ENCODE data around the gene GFOD1.
"Not testable (repeated sequence)": the region's sequence is repeated elsewhere in the genome, so short reads cannot be mapped to it uniquely, and the experiment has no call there.

GFOD1 gene

GRCh38 chr6:13511913-13512717 lies 24.7 kb upstream of the GFOD1 start:
- DNase-seq, result no peak

DNA sequence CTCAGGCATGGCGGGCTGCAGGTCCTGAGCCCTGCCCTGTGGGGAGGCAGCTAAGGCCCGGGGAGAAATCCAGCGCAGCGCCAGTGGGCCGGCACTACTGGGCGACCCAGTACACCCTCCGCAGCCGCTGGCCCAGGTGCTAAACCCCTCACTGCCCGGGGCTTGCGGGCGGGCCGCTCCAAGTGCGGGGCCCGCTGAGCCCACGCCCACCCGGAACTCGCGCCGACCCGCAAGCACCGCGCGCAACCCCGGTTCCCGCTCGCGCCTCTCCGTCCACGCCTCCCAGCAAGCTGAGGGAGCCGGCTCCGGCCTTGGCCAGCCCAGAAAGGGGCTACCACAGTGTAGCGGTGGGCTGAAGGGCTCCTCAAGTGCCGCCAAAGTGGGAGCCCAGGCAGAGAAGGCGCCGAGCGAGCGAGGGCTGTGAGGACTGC lies 23.8 kb upstream of the GFOD1 start:
- not testable (repeated sequence) for DNase-seq

GRCh38 chr6:13510433-13510832 lies 23.0 kb upstream of the GFOD1 start:
- DNase-seq, result not testable (repeated sequence)

- no peak for DNase-seq
These were observed 21.6 kb upstream of the GFOD1 start for GRCh38 chr6:13508711-13509705.

- DNase-seq, result no peak
These were observed 20.0 kb upstream of the GFOD1 start for GRCh38 chr6:13507306-13507860.

DNA sequence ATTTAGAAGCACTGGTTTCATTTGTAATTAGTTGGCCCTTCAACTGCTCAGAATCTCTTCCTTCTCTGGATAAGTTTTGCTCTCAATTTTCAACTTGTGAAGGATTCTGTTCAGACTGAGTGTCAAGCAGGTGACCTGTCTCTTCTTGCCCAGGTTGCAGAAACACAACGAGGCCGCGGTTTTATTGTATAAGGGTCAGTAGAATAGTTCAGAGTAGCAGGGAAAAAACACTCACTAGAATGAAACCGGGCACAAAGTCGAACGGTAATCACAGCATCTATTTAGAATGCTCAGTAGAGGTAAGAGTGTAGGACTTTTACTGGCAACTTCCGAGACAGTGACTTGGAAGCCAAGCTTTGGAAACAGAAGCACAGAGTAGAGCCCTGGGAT lies 17.9 kb upstream of the GFOD1 start:
- DNase-seq, result no peak

- DNase-seq, result no peak
These were observed 17.4 kb upstream of the GFOD1 start for GRCh38 chr6:13504611-13505344.

GRCh38 chr6:13500915-13501314 lies 13.5 kb upstream of the GFOD1 start:
- DNase-seq, result no peak

- DNase-seq, result no peak
These were observed 12.9 kb upstream of the GFOD1 start for GRCh38 chr6:13500264-13500663.

DNA sequence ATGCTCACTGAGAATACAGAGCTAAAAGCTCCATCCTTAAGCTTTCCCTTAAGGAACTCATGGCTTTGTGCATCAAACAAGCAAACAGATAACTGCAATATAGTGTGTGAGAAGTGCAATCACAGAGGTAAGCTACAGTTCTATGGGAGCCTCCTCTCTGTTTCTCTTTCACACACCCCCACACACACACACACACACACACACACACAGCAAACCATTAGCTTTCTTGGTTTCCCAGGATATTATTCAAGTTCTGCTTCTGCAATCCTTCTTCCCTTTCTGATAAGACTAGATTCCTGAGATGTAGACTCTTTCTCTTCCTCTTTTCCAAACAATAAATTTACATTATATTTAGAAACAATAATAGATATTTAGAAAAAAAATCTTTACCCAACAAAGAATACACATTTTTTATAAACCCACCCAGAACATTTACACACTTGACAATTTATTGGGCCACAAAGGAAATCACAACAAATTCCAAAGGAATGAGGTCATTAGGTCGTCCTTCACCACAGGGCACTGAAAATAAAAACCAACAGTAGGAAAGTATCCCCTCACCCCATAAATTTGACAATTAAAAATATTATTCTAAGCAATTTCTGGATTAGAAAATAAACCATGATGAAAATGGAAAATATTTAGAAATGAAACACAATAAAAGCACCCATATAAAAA lies 9.3 kb upstream of the GFOD1 start:
- DNase-seq, result no peak

DNA sequence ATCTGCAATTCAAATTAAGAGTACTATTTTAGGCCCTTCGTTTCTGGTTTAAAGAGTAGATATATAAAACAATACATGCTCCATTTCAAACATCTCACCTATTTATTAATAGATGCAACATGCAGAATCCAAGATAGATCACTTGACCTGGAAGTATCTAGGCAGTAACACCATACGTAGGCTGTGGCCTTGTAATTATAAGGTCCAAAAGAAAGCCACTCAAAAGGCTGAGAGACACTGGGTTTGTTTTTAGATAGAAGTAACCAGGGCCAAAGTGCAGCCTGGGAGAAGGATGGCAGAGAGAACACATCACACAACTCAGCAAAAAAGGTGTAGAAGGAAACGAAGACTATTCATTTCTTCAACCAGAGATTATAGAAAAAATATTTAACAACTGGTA lies 8.4 kb upstream of the GFOD1 start:
- DNase-seq, result no peak

GRCh38 chr6:13495112-13495776 lies 7.8 kb upstream of the GFOD1 start:
- no peak for DNase-seq

DNA sequence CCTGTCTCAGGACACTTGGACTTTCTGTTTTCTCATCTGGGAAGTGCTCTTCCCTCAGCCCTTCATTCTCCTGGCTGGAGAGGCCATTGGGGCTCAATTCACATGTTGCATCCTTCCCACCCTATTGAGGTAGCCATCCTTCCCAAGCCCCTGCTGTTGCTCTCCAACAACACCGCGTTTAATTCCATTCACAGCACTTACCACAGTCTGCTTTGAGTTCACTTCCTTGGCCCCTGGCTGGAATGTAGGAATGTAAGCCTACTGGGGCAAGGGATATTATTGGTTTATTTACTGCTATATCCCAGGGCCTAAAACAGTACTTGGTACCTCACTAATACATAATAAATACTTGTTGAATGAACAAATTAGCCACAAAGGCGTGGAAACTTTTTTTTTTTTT lies 6.7 kb upstream of the GFOD1 start:
- no peak for DNase-seq

DNA sequence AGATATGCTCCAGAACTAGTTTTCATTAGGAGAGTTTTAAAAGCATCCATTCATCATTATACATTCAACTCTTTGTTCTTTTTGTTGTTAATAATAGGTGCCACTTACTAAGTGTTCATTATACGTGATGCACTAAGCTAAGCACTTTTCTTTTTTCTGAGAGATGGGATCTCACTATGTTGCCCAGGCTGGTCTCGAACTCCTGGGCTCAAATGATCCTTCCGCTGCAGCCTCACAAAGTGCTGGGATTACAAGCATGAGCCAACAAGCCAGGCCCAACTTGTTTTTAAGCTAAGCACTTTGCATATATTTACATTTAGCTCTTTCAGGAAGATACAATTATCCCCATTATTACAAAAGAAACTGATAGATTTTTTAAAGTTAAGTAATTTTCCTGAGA lies 5.7 kb upstream of the GFOD1 start:
- no peak for DNase-seq

DNA sequence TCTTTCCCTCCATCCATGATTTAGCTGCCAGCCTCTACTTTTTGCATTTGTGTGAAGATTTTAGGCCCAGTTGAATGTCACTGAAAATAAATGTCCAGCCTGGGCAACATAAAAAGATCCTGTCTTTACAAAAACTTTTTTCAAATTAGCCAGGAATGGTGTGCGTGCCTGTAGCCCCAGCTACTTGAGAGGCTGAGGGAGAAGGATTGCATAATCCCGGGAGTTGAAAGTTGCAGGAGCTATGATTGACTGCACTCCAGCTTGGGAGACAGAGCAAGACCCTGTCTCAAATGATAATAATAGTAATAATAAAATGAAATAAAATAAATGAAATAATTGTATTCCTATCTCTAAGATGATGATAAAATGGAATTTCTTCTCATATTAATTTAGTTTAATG lies 5.0 kb upstream of the GFOD1 start:
- no peak for DNase-seq

- no peak for DNase-seq
These were observed 4.1 kb upstream of the GFOD1 start for GRCh38 chr6:13491538-13491937.

- no peak for DNase-seq
These were observed 3.0 kb upstream of the GFOD1 start for GRCh38 chr6:13490402-13490801.

GRCh38 chr6:13488896-13489237 lies 1.5 kb upstream of the GFOD1 start:
- no peak for DNase-seq

GRCh38 chr6:13488015-13488895 lies 855 bp upstream of the GFOD1 start:
- no peak for DNase-seq

DNA sequence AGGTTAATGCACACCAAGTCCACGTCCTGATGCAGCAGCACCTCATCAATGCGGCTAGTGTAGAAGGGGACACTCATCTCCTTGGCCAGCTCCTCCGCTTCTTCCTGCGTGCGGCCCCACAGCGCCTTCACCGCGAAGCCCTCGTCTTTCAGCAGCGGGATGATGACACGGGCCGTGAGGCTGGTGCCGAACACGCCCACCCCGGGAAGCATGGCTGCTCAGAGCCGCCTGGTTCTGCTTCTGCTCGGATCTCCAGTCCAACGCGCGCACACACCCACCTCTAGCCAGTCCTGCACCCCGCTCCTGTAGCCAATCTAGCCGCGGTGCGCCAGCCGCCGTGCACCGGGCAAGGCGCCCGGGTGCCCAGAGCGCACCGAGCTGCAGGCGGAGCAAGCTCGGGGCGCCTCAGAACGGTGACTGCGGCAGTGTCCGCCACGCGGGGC lies 700 bp downstream of the GFOD1 start:
- DNase-seq, result peak; percentile 42
